Measurements from ENCODE around the gene ST6GAL1. TPM values are rescaled to one million over a fixed set of nuclear protein-coding genes. Genes with fewer than 3 reads are reported as not detected.

Gene ST6GAL1
- total and polyA plus RNA-seq, 2 of the 4 experiments (the other 2 are of a cell fraction), result 1.4 to 2.9 TPM

DNA sequence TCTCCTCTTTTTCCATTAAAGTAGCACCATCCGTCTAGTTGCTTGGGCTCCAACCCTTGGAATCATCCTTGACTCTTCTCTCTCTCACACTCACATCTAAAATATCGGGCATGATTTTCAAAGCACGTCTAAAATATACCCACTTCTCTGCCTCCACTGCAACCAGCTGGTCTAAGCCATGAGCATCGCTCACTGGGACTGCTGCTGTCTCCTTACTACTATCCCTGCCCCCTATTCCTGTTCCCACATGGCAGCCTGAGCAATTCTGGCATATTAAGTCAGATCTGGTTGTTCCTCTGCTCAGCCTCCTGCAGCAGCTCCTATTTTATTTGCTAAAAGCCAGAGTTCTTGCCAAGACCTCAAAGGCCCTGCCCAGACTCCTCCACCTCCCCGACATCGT, 53.7 kb downstream of the ST6GAL1 start:
- Histone ChIP-seq H4K20me1 (ENCODE audit: insufficient read depth, low read length) (no peaks in the 10 kb centered on the region), H4K8ac (ENCODE audit: low read depth in 2 of 2, low read length in 2 of 2) (no peak overlapping the region), H3K23ac (ENCODE audit: low read depth, low read length) (no peak overlapping the region), H2BK20ac (ENCODE audit: low read depth, low read length) (no peak overlapping the region), H3K9me1 (ENCODE audit: insufficient read depth, low read length) (no peaks in the 10 kb centered on the region), H3K27me3 (ENCODE audit: control insufficient read depth, insufficient read depth, low read length) (no peaks in the 10 kb centered on the region), H2BK120ac (ENCODE audit: low read depth, low read length) (no peak overlapping the region), H3K18ac (ENCODE audit: low read depth, low read length) (no peak overlapping the region), H3K27ac (ENCODE audit: insufficient read depth, low read length) (no peak overlapping the region), H2AK9ac (replicated peaks; ENCODE audit: low read depth, low read length, poor library complexity) (no peak overlapping the region), H2AFZ (replicated peaks; ENCODE audit: low read length, poor library complexity) (no peak overlapping the region), H3K9ac (ENCODE audit: low read depth, low read length) (no peak overlapping the region), H4K5ac (ENCODE audit: low read depth, low read length) (no peak overlapping the region), H2BK15ac (ENCODE audit: low read depth, low read length) (no peak overlapping the region), H4K91ac (ENCODE audit: insufficient read depth, low read depth, low read length) (no peak overlapping the region), H3K36me3 (ENCODE audit: control insufficient read depth, insufficient read depth, low read length) (no peaks in the 10 kb centered on the region), H3K9me3 (ENCODE audit: control insufficient read depth, insufficient read depth, low read length) (no peaks in the 10 kb centered on the region), H3K4me1 (ENCODE audit: control insufficient read depth, insufficient read depth, low read length) (no peaks in the 10 kb centered on the region), H3K56ac (ENCODE audit: extremely low read depth, insufficient read depth, low read length) (no peak overlapping the region), H3K4me3 (ENCODE audit: insufficient read depth, low read depth, low read length) (no peak overlapping the region), H2BK5ac (ENCODE audit: low read depth, low read length, poor library complexity, severe bottlenecking) (no peak overlapping the region), H3K79me1 (ENCODE audit: low read depth in 1 of 2, low read length in 2 of 2) (no peaks in the 10 kb centered on the region), H2AK5ac (ENCODE audit: low read depth, low read length) (no peak overlapping the region), H3K4me2 (ENCODE audit: low read depth, low read length) (no peak overlapping the region), H3K14ac (replicated peaks; ENCODE audit: low read depth, low read length) (no peak overlapping the region), H3K4ac (ENCODE audit: low read depth, low read length) (no peak overlapping the region)
- CTCF ChIA-PET, result no interaction called here
- 85% methylated on average over 5 of the region's 6 CpGs; no CpG with 5 or more reads in 1 of the 2 experiments for WGBS, 2 experiments (ENCODE audit: extremely low coverage in 2 of 2, insufficient read length in 1 of 2)
- no peak for TF ChIP-seq BHLHE40 (IDR thresholded peaks at IDR 0.05; ENCODE audit: low read depth, low read length)
- no peak for TF ChIP-seq MXI1 (IDR thresholded peaks at IDR 0.05; ENCODE audit: borderline replicate concordance, low read depth, low read length)
- TF ChIP-seq POLR2A (IDR thresholded peaks at IDR 0.05; ENCODE audit: low read depth, low read length), result no peak
- no peak for TF ChIP-seq RCOR1 (IDR thresholded peaks at IDR 0.05; ENCODE audit: insufficient replicate concordance, low read length)
- no peak for TF ChIP-seq MAZ (IDR thresholded peaks at IDR 0.05; ENCODE audit: borderline replicate concordance, low read depth, low read length)
- TF ChIP-seq RAD21 (IDR thresholded peaks at IDR 0.05; ENCODE audit: low read length), result no peak
- TF ChIP-seq, protein P1, sequence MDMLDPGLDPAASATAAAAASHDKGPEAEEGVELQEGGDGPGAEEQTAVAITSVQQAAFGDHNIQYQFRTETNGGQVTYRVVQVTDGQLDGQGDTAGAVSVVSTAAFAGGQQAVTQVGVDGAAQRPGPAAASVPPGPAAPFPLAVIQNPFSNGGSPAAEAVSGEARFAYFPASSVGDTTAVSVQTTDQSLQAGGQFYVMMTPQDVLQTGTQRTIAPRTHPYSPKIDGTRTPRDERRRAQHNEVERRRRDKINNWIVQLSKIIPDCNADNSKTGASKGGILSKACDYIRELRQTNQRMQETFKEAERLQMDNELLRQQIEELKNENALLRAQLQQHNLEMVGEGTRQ (IDR thresholded peaks at IDR 0.05; ENCODE audit: low read depth, low read length), result no peak
- TF ChIP-seq SMC3 (IDR thresholded peaks at IDR 0.05; ENCODE audit: low read depth, low read length), result no peak
- TF ChIP-seq CHD1 (IDR thresholded peaks at IDR 0.05; ENCODE audit: low read depth, low read length), result no peak
- no peak for TF ChIP-seq MAFK (IDR thresholded peaks at IDR 0.05; ENCODE audit: low read depth, low read length)
- TF ChIP-seq RFX5 (IDR thresholded peaks at IDR 0.05; ENCODE audit: low read depth, low read length), result no peak
- TF ChIP-seq, protein P2, sequence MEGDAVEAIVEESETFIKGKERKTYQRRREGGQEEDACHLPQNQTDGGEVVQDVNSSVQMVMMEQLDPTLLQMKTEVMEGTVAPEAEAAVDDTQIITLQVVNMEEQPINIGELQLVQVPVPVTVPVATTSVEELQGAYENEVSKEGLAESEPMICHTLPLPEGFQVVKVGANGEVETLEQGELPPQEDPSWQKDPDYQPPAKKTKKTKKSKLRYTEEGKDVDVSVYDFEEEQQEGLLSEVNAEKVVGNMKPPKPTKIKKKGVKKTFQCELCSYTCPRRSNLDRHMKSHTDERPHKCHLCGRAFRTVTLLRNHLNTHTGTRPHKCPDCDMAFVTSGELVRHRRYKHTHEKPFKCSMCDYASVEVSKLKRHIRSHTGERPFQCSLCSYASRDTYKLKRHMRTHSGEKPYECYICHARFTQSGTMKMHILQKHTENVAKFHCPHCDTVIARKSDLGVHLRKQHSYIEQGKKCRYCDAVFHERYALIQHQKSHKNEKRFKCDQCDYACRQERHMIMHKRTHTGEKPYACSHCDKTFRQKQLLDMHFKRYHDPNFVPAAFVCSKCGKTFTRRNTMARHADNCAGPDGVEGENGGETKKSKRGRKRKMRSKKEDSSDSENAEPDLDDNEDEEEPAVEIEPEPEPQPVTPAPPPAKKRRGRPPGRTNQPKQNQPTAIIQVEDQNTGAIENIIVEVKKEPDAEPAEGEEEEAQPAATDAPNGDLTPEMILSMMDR (conservative IDR thresholded peaks at IDR 0.05; ENCODE audit: low read depth, low read length), result no peak
- no peak for TF ChIP-seq FOS (IDR thresholded peaks at IDR 0.05; ENCODE audit: low read depth, low read length)
- no peak for TF ChIP-seq NFE2L2 (IDR thresholded peaks at IDR 0.05; ENCODE audit: low read depth, low read length)
- no peak for TF ChIP-seq CEBPB (IDR thresholded peaks at IDR 0.05; ENCODE audit: low read depth, low read length)
- TF ChIP-seq, protein P3, sequence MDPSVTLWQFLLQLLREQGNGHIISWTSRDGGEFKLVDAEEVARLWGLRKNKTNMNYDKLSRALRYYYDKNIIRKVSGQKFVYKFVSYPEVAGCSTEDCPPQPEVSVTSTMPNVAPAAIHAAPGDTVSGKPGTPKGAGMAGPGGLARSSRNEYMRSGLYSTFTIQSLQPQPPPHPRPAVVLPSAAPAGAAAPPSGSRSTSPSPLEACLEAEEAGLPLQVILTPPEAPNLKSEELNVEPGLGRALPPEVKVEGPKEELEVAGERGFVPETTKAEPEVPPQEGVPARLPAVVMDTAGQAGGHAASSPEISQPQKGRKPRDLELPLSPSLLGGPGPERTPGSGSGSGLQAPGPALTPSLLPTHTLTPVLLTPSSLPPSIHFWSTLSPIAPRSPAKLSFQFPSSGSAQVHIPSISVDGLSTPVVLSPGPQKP (IDR thresholded peaks at IDR 0.05; ENCODE audit: borderline replicate concordance, low read depth, low read length), result no peak
- no peak for DNase-seq
- dilution Hi-C loops (cut with HindIII; ENCODE audit: low sequenced_read_pairs, unreplicated experiment) (no loop called here), in situ Hi-C loops (cut with MboI; ENCODE audit: low sequenced_read_pairs) (no loop called here), intact Hi-C loops (cut with micrococcal nuclease) (no loop called here)
- no TSS peak for BruUV-seq (replicated peaks)
- POLR2A ChIA-PET (ENCODE audit: unreplicated experiment), result no interaction called here
- no peak for ATAC-seq (ENCODE audit: low read depth)
